PC-9 (cell line): Measurements from ENCODE around the gene MALAT1. TPM values are rescaled to one million over a fixed set of nuclear protein-coding genes. Genes with fewer than 3 reads are reported as not detected.

Source experiments
- BruUV-seq: library from RNA; stranded (reverse); fragments of 400-500 nt; replicated peaks from 2 replicates; lab custom pipeline; 2021; lab: Mats Ljungman, UMichigan
- CTCF ChIA-PET: fragments of 300-600 bp; sonication (Branson Sonifier 250); formaldehyde crosslinking; loops from one replicate; lab custom pipeline; 2022; ENCODE audit warnings: antibody characterized with exemption; lab: Charles Lee
- POLR2A ChIA-PET: fragments of 300-600 bp; sonication (Branson Sonifier 250); formaldehyde crosslinking; loops from one replicate; lab custom pipeline; 2022; ENCODE audit warnings: antibody characterized with exemption; ENCODE audit not compliant: unreplicated experiment; lab: Charles Lee
- DNase-seq, 2 experiments: peaks; one replicate each; pipeline versions ENCODE4 v3.0.0 to v3.0.0-alpha.2; 2015 to 2022; ENCODE audit warnings: mixed read lengths in 1 of 2
- H2AFZ ChIP-seq: fragments of 200-600 bp; sonication (generic); 2 replicates; pipeline ENCODE4 v1.8.1; 2017; ENCODE audit warnings: antibody characterized with exemption
- H3F3A ChIP-seq: fragments of 200-600 bp; sonication (generic); 2 replicates; pipeline ENCODE4 v1.8.1; 2017; ENCODE audit warnings: antibody characterized with exemption, mild to moderate bottlenecking, low read depth; ENCODE audit not compliant: insufficient read depth
- H3K27ac ChIP-seq: fragments of 200-600 bp; sonication (generic); 2 replicates; pipeline ENCODE4 v1.6.1; 2016; ENCODE audit warnings: mixed run types
- H3K27me3 ChIP-seq: fragments of 200-600 bp; sonication (generic); 2 replicates; pipeline ENCODE4 v1.6.1; 2016; ENCODE audit warnings: low read depth, mixed run types; ENCODE audit not compliant: insufficient read depth
- H3K36me3 ChIP-seq: fragments of 200-600 bp; sonication (generic); 2 replicates; pipeline ENCODE4 v1.6.1; 2016; ENCODE audit warnings: low read depth, mixed run types
- H3K4me1 ChIP-seq: fragments of 200-600 bp; sonication (generic); replicated peaks from 2 replicates; pipeline ENCODE4 v1.6.1; 2016; ENCODE audit warnings: mixed run types; ENCODE audit not compliant: insufficient read depth
- H3K4me2 ChIP-seq: fragments of 200-600 bp; sonication (generic); 2 replicates; pipeline ENCODE4 v1.6.1; 2017; ENCODE audit warnings: mixed run types
- H3K4me3 ChIP-seq: fragments of 200-600 bp; sonication (generic); 2 replicates; pipeline ENCODE4 v1.6.1; 2016; ENCODE audit warnings: mixed run types
- H3K79me2 ChIP-seq: fragments of 200-600 bp; sonication (generic); 2 replicates; pipeline ENCODE4 v1.6.1; 2017; ENCODE audit warnings: low read depth, mixed run types
- H3K9me2 ChIP-seq: fragments of 200-600 bp; sonication (generic); 2 replicates; pipeline ENCODE4 v1.8.1; 2017; ENCODE audit warnings: mild to moderate bottlenecking; ENCODE audit not compliant: insufficient read depth
- H3K9me3 ChIP-seq: fragments of 200-600 bp; sonication (generic); 2 replicates; pipeline ENCODE4 v1.8.1; 2016; ENCODE audit warnings: low read depth; ENCODE audit not compliant: insufficient read depth
- H4K20me1 ChIP-seq: fragments of 200-600 bp; sonication (generic); 2 replicates; pipeline ENCODE4 v1.8.1; 2017; ENCODE audit not compliant: insufficient read depth
- CTCF ChIP-seq: fragments of 200-600 bp; sonication (generic); conservative IDR thresholded peaks from 2 replicates; pipeline ENCODE4 v1.6.1; 2017; ENCODE audit warnings: mixed run types, antibody characterized with exemption, mild to moderate bottlenecking, moderate library complexity
- EZH2 ChIP-seq: fragments of 200-600 bp; sonication (generic); IDR thresholded peaks from 2 replicates; pipeline ENCODE4 v1.8.0; 2017; ENCODE audit warnings: antibody characterized with exemption, low read depth
- intact Hi-C: fragments of 100-400 bp; cut with micrococcal nuclease; formaldehyde crosslinking; loops from one replicate; pipeline ENCODE4 v1.10.0; 2022; ENCODE audit not compliant: unreplicated experiment
- total RNA-seq: library from RNA; stranded (reverse); gene quantifications from 2 replicates; pipeline ENCODE4 v1.2.3, GENCODE V29; 2021

MALAT1 gene
- total RNA-seq, 1 experiment from 2014 or later: 6,494 TPM

- H3K27ac ChIP-seq: peak overlapping the region; percentile 97
- peak overlapping the region; percentile 99 for H3K4me3 ChIP-seq
- peak overlapping the region; percentile 99 for H3K4me2 ChIP-seq
- peaks cover 56% of the 10 kb centered on the region for H3K4me1 ChIP-seq
- H3K27me3 ChIP-seq: no peaks in the 10 kb centered on the region
- ChIA-PET POLR2A (interaction anchor here (0.6 to 2.7 kb wide), 9 partner anchors 12 to 844 kb away, joined by 3 to 29 read pairs (median 6); no protein-coding TSS in a partner anchor), CTCF (interaction anchor here (0.6 kb wide), 2 partner anchors 24 to 25 kb away, joined by 3 to 5 read pairs; no protein-coding TSS in a partner anchor)
- H3F3A ChIP-seq: peaks cover 95% of the 10 kb centered on the region
- no peak for DNase-seq
- H3K36me3 ChIP-seq: peaks cover 66% of the 10 kb centered on the region
- no peak overlapping the region for H2AFZ ChIP-seq
- H4K20me1 ChIP-seq: peaks cover 80% of the 10 kb centered on the region
- TF ChIP-seq EZH2 (no peak), CTCF (no peak)
- no peaks in the 10 kb centered on the region for H3K9me2 ChIP-seq
- intact Hi-C loops: no loop called here
- H3K79me2 ChIP-seq: peaks cover 77% of the 10 kb centered on the region
- no peaks in the 10 kb centered on the region for H3K9me3 ChIP-seq
- BruUV-seq: no TSS peak
These were observed 5.3 kb downstream of the MALAT1 start for GRCh38 chr11:65503949-65504673.

GRCh38 chr11:65504674-65505465, 6.0 kb downstream of the MALAT1 start:
- POLR2A ChIA-PET: interaction anchor here (0.5 to 2.7 kb wide), 9 partner anchors 10 to 86 kb away, joined by 5 to 43 read pairs (median 9); partner anchors contain the start of gene SCYL1
- no peak for TF ChIP-seq EZH2
- no peak for TF ChIP-seq CTCF
- DNase-seq: no peak
- H3F3A ChIP-seq: peaks cover 95% of the 10 kb centered on the region
- CTCF ChIA-PET: interaction anchor here (0.6 to 5.0 kb wide), 2 partner anchors 25 to 33 kb away, joined by 3 to 43 read pairs; no protein-coding TSS in a partner anchor
- H3K79me2 ChIP-seq: peaks cover 69% of the 10 kb centered on the region
- H3K4me1 ChIP-seq: peaks cover 56% of the 10 kb centered on the region
- peak overlapping the region; percentile 99 for H3K4me2 ChIP-seq
- no peaks in the 10 kb centered on the region for H3K9me2 ChIP-seq
- no peaks in the 10 kb centered on the region for H3K27me3 ChIP-seq
- no TSS peak for BruUV-seq
- peak overlapping the region; percentile 99 for H3K4me3 ChIP-seq
- H3K9me3 ChIP-seq: no peaks in the 10 kb centered on the region
- intact Hi-C loops: no loop called here
- peak overlapping the region; percentile 97 for H3K27ac ChIP-seq
- H3K36me3 ChIP-seq: peaks cover 66% of the 10 kb centered on the region
- H2AFZ ChIP-seq: no peak overlapping the region
- H4K20me1 ChIP-seq: peaks cover 74% of the 10 kb centered on the region
